Hepatic stellate cell (primary cell): ENCODE measurements around the gene TSSC4.
A peak's percentile ranks its signal among the peaks of the same experiment; 100 is the strongest.
"Not testable (repeated sequence)": the region's sequence is repeated elsewhere in the genome, so short reads cannot be mapped to it uniquely, and the experiment has no call there.

ENCODE experiments used
- DNase-seq: peaks from one replicate; pipeline ENCODE4 v3.0.0; 2011; ENCODE audit warnings: low spot score

Gene TSSC4

GRCh38 chr11:2400069-2400761 lies at the start of gene TSSC4:
TSS of gene TSSC4 (plus strand) at chr11:2400750. CDS start at chr11:2402634, 1,884 bp downstream.
- peak; percentile 100 for DNase-seq

- no peak for DNase-seq
Observed at GRCh38 chr11:2351701-2352100, 48.8 kb upstream of the TSSC4 start.

GRCh38 chr11:2352420-2352819 lies 48.1 kb upstream of the TSSC4 start:
- no peak for DNase-seq

- DNase-seq: peak; percentile 64
Observed at GRCh38 chr11:2355000-2355644, 45.4 kb upstream of the TSSC4 start.

- DNase-seq: no peak
Observed at GRCh38 chr11:2357246-2357645, 43.3 kb upstream of the TSSC4 start.

- not testable (repeated sequence) for DNase-seq
Observed at GRCh38 chr11:2357651-2358050, 42.9 kb upstream of the TSSC4 start.

- no peak for DNase-seq
Observed at GRCh38 chr11:2358754-2359442, 41.7 kb upstream of the TSSC4 start.

- DNase-seq: no peak
Observed at GRCh38 chr11:2359557-2359956, 41.0 kb upstream of the TSSC4 start.

GRCh38 chr11:2360081-2360642 lies 40.4 kb upstream of the TSSC4 start:
- DNase-seq: no peak

- DNase-seq: no peak
Observed at GRCh38 chr11:2361565-2361964, 39.0 kb upstream of the TSSC4 start.

- DNase-seq: no peak
Observed at GRCh38 chr11:2362414-2362813, 38.1 kb upstream of the TSSC4 start.

GRCh38 chr11:2363130-2363529 lies 37.4 kb upstream of the TSSC4 start:
- DNase-seq: no peak

GRCh38 chr11:2363577-2364370 lies 36.8 kb upstream of the TSSC4 start:
- DNase-seq: no peak

GRCh38 chr11:2364386-2364785 lies 36.2 kb upstream of the TSSC4 start:
- not testable (repeated sequence) for DNase-seq

GRCh38 chr11:2365571-2366210 lies 34.9 kb upstream of the TSSC4 start:
- DNase-seq: no peak

GRCh38 chr11:2366276-2366675 lies 34.3 kb upstream of the TSSC4 start:
- no peak for DNase-seq

GRCh38 chr11:2366733-2367132 lies 33.8 kb upstream of the TSSC4 start:
- no peak for DNase-seq

- no peak for DNase-seq
Observed at GRCh38 chr11:2367266-2368160, 33.0 kb upstream of the TSSC4 start.

- DNase-seq: no peak
Observed at GRCh38 chr11:2368178-2368850, 32.2 kb upstream of the TSSC4 start.

- no peak for DNase-seq
Observed at GRCh38 chr11:2368851-2369180, 31.7 kb upstream of the TSSC4 start.
